ENCODE results near the gene SCPEP1.

GRCh38 chr17:56978441-56979090 is 635 bp downstream of the SCPEP1 start:
- TF ChIP-seq HOXD1 (CRISPR knock-in tag; IDR thresholded peaks at IDR 0.05), result no peak
- TF ChIP-seq SMC3 (IDR thresholded peaks at IDR 0.05; ENCODE audit: low read length), result no peak
- TF ChIP-seq KLF11 (CRISPR knock-in tag; IDR thresholded peaks at IDR 0.05), result no peak
- no peak for TF ChIP-seq REST (IDR thresholded peaks at IDR 0.05; ENCODE audit: borderline replicate concordance in 1 of 2, low read depth in 1 of 2, low read length in 2 of 2)
- TF ChIP-seq ARNT (IDR thresholded peaks at IDR 0.05), result no peak
- no peak for TF ChIP-seq RFX3 (CRISPR knock-in tag; IDR thresholded peaks at IDR 0.05)
- no peak for TF ChIP-seq ISX (CRISPR knock-in tag; conservative IDR thresholded peaks at IDR 0.05)
- no peak for TF ChIP-seq CTCF (CRISPR knock-in tag; IDR thresholded peaks at IDR 0.05)
- TF ChIP-seq MYC (CRISPR knock-in tag; IDR thresholded peaks at IDR 0.05; ENCODE audit: borderline replicate concordance), result no peak
- TF ChIP-seq ZNF589 (CRISPR knock-in tag; conservative IDR thresholded peaks at IDR 0.05), result no peak
- no peak for TF ChIP-seq ZNF138 (CRISPR knock-in tag; IDR thresholded peaks at IDR 0.05; ENCODE audit: low read depth)
